HepG2 (cell line): ENCODE measurements around the gene SNX11. TPM values are rescaled to one million over a fixed set of nuclear protein-coding genes. Genes with fewer than 3 reads are reported as not detected.

Source experiments
- ATF7 ChIP-seq, 2 experiments: fragments of 450-650 bp in 1 of 2; sonication (generic) in 1 of 2; formaldehyde crosslinking in 1 of 2; IDR thresholded peaks; 2 replicates each; pipeline versions ENCODE4 v1.4.0 to v1.6.1; 2016 to 2020; ENCODE audit warnings: antibody characterized with exemption in 1 of 2, mild to moderate bottlenecking in 1 of 2, missing genetic modification reagents in 1 of 2
- BRD4 ChIP-seq: sonication (generic); formaldehyde crosslinking; IDR thresholded peaks from 2 replicates; pipeline ENCODE4 v1.4.0; 2020; ENCODE audit warnings: missing genetic modification reagents
- LCORL ChIP-seq, 2 experiments: fragments of 450-650 bp in 1 of 2; sonication (generic) in 1 of 2; formaldehyde crosslinking in 1 of 2; IDR thresholded peaks; 2 replicates each; pipeline versions ENCODE4 v1.5.0 to v1.6.1; 2017 to 2020; ENCODE audit warnings: antibody characterized with exemption in 1 of 2, missing genetic modification reagents in 1 of 2
- MED8 ChIP-seq: sonication (generic); formaldehyde crosslinking; IDR thresholded peaks from 2 replicates; pipeline ENCODE4 v1.8.1; 2023; ENCODE audit warnings: mild to moderate bottlenecking, missing genetic modification reagents; ENCODE audit not compliant: insufficient replicate concordance
- SP5 ChIP-seq: IDR thresholded peaks from 2 replicates; pipeline ENCODE4 v1.6.1; 2016; ENCODE audit warnings: low read depth, borderline replicate concordance
- TCF7L2 ChIP-seq: IDR thresholded peaks from 2 replicates; pipeline ENCODE4 v1.6.1; 2011; ENCODE audit warnings: mild to moderate bottlenecking, low read depth, low read length, moderate library complexity
- TP53 ChIP-seq: sonication (generic); formaldehyde crosslinking; conservative IDR thresholded peaks from 2 replicates; pipeline ENCODE4 v1.4.0; 2020; ENCODE audit warnings: missing genetic modification reagents
- ZBTB38 ChIP-seq: sonication (generic); formaldehyde crosslinking; IDR thresholded peaks from 2 replicates; pipeline ENCODE4 v1.5.1; 2020; ENCODE audit warnings: mild to moderate bottlenecking, missing genetic modification reagents
- ZBTB8A ChIP-seq: sonication (generic); formaldehyde crosslinking; IDR thresholded peaks from 2 replicates; pipeline ENCODE4 v1.4.0; 2020; ENCODE audit warnings: mild to moderate bottlenecking, low read depth, missing genetic modification reagents, borderline replicate concordance
- ZNF329 ChIP-seq: sonication (generic); formaldehyde crosslinking; IDR thresholded peaks from 2 replicates; pipeline ENCODE4 v1.9.0; 2021; ENCODE audit warnings: low read depth, mild to moderate bottlenecking, missing genetic modification reagents
- ZNF614 ChIP-seq: IDR thresholded peaks from 2 replicates; pipeline ENCODE4 v1.6.1; 2018; ENCODE audit warnings: missing biosample characterization, missing genetic modification reagents, inconsistent platforms, borderline replicate concordance
- ZNF781 ChIP-seq: sonication (generic); formaldehyde crosslinking; IDR thresholded peaks from 2 replicates; pipeline ENCODE4 v1.5.1; 2020; ENCODE audit warnings: borderline replicate concordance, mild to moderate bottlenecking, missing genetic modification reagents; ENCODE audit errors: not compliant biosample characterization
- ZNF788 ChIP-seq: sonication (generic); formaldehyde crosslinking; IDR thresholded peaks from 2 replicates; pipeline ENCODE4 v1.5.0; 2020; ENCODE audit warnings: mild to moderate bottlenecking, missing genetic modification reagents, borderline replicate concordance
- ZNF883 ChIP-seq: sonication (generic); formaldehyde crosslinking; IDR thresholded peaks from 2 replicates; pipeline ENCODE4 v1.5.1; 2020; ENCODE audit warnings: mild to moderate bottlenecking, missing genetic modification reagents; ENCODE audit errors: not compliant biosample characterization
- ZSCAN25 ChIP-seq: sonication (generic); formaldehyde crosslinking; IDR thresholded peaks from 2 replicates; pipeline ENCODE4 v1.8.0; 2022; ENCODE audit warnings: mild to moderate bottlenecking, missing genetic modification reagents
- polyA plus RNA-seq, 8 experiments: library from polyadenylated mRNA; depleted of rRNA in 3 of 8; stranded (reverse) in 7 of 8; unstranded in 1 of 8; fragments of >200 nt; fragmentation: Illumina TruSeq in 4 of 8; extraction: Trizol in 4 of 8; gene quantifications; 2 replicates each; pipeline versions ENCODE4 v1.2.1 to v1.2.3, GENCODE V29; 2011 to 2016; ENCODE audit warnings: low read depth in 4 of 8, missing spikeins in 1 of 8, mixed read lengths in 1 of 8; ENCODE audit not compliant: insufficient read depth in 1 of 8
- total RNA-seq, 5 experiments: library from RNA; depleted of rRNA; stranded (reverse); fragments of >200 nt; fragmentation: Illumina TruSeq; extraction: Trizol; gene quantifications; 2 replicates each; pipeline ENCODE4 v1.2.3, GENCODE V29; 2016; ENCODE audit warnings: low read depth in 1 of 5
- TF ChIP-seq, protein P1 (sequence below): sonication (generic); formaldehyde crosslinking; IDR thresholded peaks from 2 replicates; pipeline ENCODE4 v1.5.0; 2020; ENCODE audit warnings: mild to moderate bottlenecking, missing genetic modification reagents
- TF ChIP-seq, protein P2 (sequence below): sonication (generic); formaldehyde crosslinking; IDR thresholded peaks from 2 replicates; pipeline ENCODE4 v1.9.0; 2021; ENCODE audit warnings: missing genetic modification reagents, borderline replicate concordance
- TF ChIP-seq, protein P3 (sequence below): sonication (generic); formaldehyde crosslinking; IDR thresholded peaks from 2 replicates; pipeline ENCODE4 v1.5.0; 2020; ENCODE audit warnings: missing genetic modification reagents
- TF ChIP-seq, protein P4 (sequence below): IDR thresholded peaks from 2 replicates; pipeline ENCODE4 v1.6.1; 2016; ENCODE audit warnings: missing genetic modification reagents, missing compliant biosample characterization
- TF ChIP-seq, protein P5 (sequence below): sonication (generic); formaldehyde crosslinking; IDR thresholded peaks from 2 replicates; pipeline ENCODE4 v1.5.0; 2020; ENCODE audit warnings: missing genetic modification reagents

Gene SNX11
- total and polyA plus RNA-seq, 2 of the 13 experiments (the other 11 are each of a cell fraction or from before 2014, with no cell fraction given) = 12.9 to 14.0 TPM

DNA sequence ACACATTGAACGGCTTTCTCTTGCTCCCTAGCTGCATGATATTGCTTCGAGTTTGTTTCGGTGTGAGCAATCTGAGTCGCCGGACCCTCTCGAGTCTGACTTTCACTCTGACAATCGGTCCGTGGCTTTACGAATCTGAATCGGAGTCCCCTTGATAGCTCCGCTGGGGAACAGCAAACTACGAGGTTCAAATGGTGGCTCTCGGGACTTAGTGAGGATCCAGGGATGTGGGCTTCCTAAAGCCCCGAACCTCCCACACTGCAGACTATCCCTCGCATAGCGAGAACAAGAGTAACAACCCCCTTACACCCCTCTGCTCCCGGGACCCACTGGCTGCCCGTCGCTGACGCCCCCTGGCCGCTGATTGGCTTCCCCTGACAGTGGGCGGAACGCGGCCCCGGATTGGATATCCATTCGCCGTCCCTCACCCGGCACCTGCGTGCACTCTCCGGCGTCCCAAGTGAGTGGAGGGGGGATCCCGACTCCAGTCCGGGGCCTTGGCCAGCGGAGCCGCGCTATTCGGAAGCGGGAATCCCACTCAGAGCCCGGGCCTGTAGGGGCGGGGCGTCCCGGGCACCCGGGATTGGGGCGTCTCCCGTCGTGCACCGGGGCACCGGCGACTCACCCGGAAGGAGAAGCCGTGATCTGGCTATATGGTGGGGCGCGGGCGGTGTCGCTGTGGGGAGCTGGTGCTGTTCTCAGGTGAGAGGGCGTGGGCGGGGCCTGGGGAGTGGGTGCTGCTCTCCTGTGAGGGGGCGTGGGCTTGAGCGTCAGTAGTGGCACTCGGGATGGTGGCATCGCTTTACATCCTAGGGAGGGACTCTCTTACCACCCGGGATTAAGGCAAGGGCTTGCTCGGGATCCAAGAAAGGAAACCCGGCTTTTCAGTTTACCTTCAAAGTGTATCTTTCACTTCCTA, at the start of gene SNX11 (continued):
- TF ChIP-seq, protein P1, sequence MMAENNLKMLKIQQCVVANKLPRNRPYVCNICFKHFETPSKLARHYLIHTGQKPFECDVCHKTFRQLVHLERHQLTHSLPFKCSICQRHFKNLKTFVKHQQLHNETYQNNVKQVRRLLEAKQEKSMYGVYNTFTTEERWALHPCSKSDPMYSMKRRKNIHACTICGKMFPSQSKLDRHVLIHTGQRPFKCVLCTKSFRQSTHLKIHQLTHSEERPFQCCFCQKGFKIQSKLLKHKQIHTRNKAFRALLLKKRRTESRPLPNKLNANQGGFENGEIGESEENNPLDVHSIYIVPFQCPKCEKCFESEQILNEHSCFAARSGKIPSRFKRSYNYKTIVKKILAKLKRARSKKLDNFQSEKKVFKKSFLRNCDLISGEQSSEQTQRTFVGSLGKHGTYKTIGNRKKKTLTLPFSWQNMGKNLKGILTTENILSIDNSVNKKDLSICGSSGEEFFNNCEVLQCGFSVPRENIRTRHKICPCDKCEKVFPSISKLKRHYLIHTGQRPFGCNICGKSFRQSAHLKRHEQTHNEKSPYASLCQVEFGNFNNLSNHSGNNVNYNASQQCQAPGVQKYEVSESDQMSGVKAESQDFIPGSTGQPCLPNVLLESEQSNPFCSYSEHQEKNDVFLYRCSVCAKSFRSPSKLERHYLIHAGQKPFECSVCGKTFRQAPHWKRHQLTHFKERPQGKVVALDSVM (CRISPR knock-in tag) = peak; percentile 96
- TF ChIP-seq BRD4 (CRISPR knock-in tag) (0 out of 2 replicates have a peak, but pooled peaks have one; percentile 6), SP5 (CRISPR knock-in tag) (peak; percentile 56), ZBTB8A (peak; percentile 76; the same call in 1 of the 2 replicates), ZSCAN25 (CRISPR knock-in tag) (0 out of 2 replicates have a peak, but pooled peaks have one; percentile 22), ZNF614 (CRISPR knock-in tag) (peak; percentile 68; the same call in 1 of the 2 replicates), ZBTB38 (CRISPR knock-in tag) (no peak; the same call in 1 of the 2 replicates), ATF7 (IDR thresholded peaks at IDR 0.05) (no peak), ATF7 (CRISPR knock-in tag; IDR thresholded peaks at IDR 0.05) (peak; percentile 74; the same call in 1 of the 2 replicates), ZNF788 (peak; percentile 96), TP53 (CRISPR knock-in tag) (0 out of 2 replicates have a peak, but pooled peaks have one; percentile 41), MED8 (CRISPR knock-in tag) (peak; percentile 77), LCORL (IDR thresholded peaks at IDR 0.05) (no peak), LCORL (CRISPR knock-in tag; IDR thresholded peaks at IDR 0.05) (peak; percentile 69), ZNF781 (peak; percentile 13), ZNF329 (no peak), ZNF883 (CRISPR knock-in tag) (peak; percentile 49), TCF7L2 (no peak)
- TF ChIP-seq, protein P2, sequence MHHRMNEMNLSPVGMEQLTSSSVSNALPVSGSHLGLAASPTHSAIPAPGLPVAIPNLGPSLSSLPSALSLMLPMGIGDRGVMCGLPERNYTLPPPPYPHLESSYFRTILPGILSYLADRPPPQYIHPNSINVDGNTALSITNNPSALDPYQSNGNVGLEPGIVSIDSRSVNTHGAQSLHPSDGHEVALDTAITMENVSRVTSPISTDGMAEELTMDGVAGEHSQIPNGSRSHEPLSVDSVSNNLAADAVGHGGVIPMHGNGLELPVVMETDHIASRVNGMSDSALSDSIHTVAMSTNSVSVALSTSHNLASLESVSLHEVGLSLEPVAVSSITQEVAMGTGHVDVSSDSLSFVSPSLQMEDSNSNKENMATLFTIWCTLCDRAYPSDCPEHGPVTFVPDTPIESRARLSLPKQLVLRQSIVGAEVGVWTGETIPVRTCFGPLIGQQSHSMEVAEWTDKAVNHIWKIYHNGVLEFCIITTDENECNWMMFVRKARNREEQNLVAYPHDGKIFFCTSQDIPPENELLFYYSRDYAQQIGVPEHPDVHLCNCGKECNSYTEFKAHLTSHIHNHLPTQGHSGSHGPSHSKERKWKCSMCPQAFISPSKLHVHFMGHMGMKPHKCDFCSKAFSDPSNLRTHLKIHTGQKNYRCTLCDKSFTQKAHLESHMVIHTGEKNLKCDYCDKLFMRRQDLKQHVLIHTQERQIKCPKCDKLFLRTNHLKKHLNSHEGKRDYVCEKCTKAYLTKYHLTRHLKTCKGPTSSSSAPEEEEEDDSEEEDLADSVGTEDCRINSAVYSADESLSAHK (CRISPR knock-in tag) = no peak
- TF ChIP-seq, protein P3, sequence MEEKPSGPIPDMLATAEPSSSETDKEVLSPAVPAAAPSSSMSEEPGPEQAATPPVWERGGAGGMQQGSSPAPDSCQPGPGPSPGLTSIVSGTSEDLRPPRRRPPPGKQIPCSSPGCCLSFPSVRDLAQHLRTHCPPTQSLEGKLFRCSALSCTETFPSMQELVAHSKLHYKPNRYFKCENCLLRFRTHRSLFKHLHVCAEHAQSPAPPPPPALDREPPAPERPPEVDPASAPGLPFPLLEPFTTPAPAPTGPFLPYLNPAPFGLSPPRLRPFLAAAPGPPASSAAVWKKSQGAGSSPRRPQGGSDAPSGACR = no peak
- TF ChIP-seq, protein P4, sequence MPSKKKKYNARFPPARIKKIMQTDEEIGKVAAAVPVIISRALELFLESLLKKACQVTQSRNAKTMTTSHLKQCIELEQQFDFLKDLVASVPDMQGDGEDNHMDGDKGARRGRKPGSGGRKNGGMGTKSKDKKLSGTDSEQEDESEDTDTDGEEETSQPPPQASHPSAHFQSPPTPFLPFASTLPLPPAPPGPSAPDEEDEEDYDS (CRISPR knock-in tag) = peak; percentile 82
- TF ChIP-seq, protein P5, sequence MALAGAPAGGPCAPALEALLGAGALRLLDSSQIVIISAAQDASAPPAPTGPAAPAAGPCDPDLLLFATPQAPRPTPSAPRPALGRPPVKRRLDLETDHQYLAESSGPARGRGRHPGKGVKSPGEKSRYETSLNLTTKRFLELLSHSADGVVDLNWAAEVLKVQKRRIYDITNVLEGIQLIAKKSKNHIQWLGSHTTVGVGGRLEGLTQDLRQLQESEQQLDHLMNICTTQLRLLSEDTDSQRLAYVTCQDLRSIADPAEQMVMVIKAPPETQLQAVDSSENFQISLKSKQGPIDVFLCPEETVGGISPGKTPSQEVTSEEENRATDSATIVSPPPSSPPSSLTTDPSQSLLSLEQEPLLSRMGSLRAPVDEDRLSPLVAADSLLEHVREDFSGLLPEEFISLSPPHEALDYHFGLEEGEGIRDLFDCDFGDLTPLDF (CRISPR knock-in tag) = peak; percentile 71
